ENCODE data around the gene RPS13.
A peak's percentile ranks its signal among the peaks of the same experiment; 100 is the strongest.

GRCh38 chr11:17063171-17064002, 14.1 kb downstream of the RPS13 start:
- TF ChIP-seq CTCF (conservative IDR thresholded peaks at IDR 0.05 in 1 of 2, IDR thresholded peaks at IDR 0.05 in 1 of 2; ENCODE audit: low read depth in 1 of 2, low read length in 2 of 2) (peak; percentile 78 to 87), EZH2 (IDR thresholded peaks at IDR 0.05; ENCODE audit: low read length, missing control alignments) (no peak)

All from fibroblast of lung (primary cell).